ENCODE measurements around the gene CCDC71.

DNA sequence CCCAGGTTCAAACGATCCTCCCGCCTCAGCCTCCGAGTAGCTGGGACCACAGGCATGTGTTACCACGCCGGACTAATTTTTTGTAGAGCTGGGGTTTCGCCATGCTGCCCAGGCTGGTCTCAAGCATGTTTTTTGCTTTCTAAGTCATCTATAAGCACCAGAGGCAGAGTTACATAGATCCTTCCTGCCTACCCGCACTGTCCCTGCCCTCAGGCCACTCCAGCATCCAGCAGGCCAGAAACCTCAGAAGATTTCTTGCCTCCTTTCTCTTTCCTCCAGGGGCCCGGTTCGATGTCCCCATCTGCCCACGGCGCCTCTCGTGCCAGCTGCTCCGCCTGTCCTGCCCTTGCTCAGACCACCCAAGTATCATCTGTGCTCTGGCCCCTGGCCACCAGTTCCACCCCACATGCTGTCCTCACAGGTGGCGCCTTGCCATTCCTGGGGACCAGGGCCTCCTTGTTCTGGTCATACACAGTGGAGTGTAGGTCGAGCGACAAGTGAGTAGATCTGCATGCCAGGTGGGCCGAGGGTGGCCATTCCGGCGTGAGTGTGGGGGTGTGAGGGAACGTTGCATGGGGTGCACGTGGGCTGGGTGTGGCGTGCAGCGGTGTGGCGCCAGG, 32.6 kb upstream of the CCDC71 start:
- no peak for TF ChIP-seq CTCF (IDR thresholded peaks at IDR 0.05)
- no peak for TF ChIP-seq POLR2A (IDR thresholded peaks at IDR 0.05)

Data from uterus (tissue), 2 donors.